Activated naive CD8-positive, alpha-beta T cell treated with anti-CD3 and anti-CD28 coated beads, Interleukin-2, amount 10 ng/mL, durations not matched to agents 7 days and 5 days (primary cell): Measurements from ENCODE around the gene MAP2K5. TPM values are rescaled to one million over a fixed set of nuclear protein-coding genes. Genes with fewer than 3 reads are reported as not detected.

Experiments
- ATAC-seq: fragments of 150-1000 bp; cut with Tn5 transposase; one replicate; pipeline ENCODE4 v1.10.0; 2021; ENCODE audit warnings: low read depth, moderate library complexity
- POLR2A ChIA-PET: fragments of 350-600 bp; sonication (Branson Sonifier 250); formaldehyde crosslinking; loops from one replicate; lab custom pipeline; 2021; ENCODE audit warnings: antibody characterized with exemption; lab: Charles Lee
- DNase-seq: peaks from one replicate; pipeline ENCODE4 v3.0.0; 2021
- H3K27ac Mint-ChIP-seq: one replicate; pipeline ENCODE4 v1.8.0; 2022; ENCODE audit warnings: mild to moderate bottlenecking, mixed read lengths
- H3K27me3 Mint-ChIP-seq: one replicate; pipeline ENCODE4 v1.8.0; 2022; ENCODE audit warnings: mild to moderate bottlenecking, moderate library complexity, mixed read lengths
- H3K36me3 Mint-ChIP-seq: one replicate; pipeline ENCODE4 v1.8.0; 2021; ENCODE audit warnings: mild to moderate bottlenecking, mixed read lengths
- H3K4me1 Mint-ChIP-seq: one replicate; pipeline ENCODE4 v1.8.0; 2021; ENCODE audit warnings: mixed read lengths
- H3K4me3 Mint-ChIP-seq: one replicate; pipeline ENCODE4 v1.8.0; 2022; ENCODE audit warnings: mild to moderate bottlenecking, moderate library complexity, mixed read lengths
- H3K9me3 Mint-ChIP-seq: one replicate; pipeline ENCODE4 v1.8.0; 2021; ENCODE audit warnings: mixed read lengths
- total RNA-seq, 2 experiments: library from RNA; stranded (reverse); gene quantifications; one replicate each; pipeline ENCODE4 v1.2.3, GENCODE V29; 2021

The MAP2K5 gene
- 10 to 100 TPM; 25.8 to 29.9 TPM for total RNA-seq

DNA sequence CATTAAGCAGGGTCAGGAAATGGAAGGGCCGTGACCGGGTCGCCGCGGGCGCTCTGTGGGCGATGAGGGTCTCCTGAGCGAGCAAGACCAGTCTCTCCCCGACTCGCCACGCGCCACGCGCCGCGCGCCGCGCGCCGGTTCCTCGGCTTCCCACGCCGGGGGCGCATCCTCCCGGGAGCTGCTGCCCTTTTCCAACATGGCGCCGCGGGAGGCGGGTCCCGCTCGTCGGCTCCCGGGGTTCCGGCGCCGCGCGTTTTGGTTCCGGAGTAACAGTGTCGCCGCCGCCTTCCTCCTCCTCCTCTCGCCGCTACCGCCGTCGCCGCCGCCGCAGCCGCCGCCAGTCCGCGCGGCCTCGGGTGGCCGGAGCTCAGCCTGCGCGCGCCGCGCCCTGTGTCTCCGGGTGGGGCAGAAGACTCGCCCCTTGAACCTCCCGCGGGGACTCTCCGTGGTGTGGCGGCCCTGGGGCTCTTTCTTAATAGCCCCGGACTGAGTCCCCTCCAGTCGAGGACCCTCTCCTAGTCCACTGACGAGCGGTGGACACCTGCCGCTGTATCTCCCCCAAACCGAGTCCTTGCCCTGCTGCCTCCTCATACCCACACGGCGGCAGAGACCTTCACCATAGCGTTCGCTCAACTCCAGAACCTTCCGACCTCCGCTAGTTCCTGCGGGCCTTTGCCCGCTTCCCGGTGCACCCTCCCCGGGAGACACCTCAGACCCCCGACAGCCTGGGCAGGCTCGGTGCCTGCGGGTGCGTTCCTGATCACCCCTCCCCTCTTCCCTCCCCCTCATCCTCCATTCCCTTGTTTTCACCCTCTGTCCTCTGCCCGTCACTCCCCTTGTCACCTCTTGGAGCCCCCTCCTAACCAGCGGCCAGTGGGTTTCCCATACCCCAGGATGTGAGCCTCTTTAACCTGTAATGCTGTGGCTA lies at the start of gene MAP2K5:
Gene MAP2K5, plus strand, starts transcription at position 284 of the 928 bp plus-strand sequence. Its CDS starts 633 bp downstream, at position 917.
- peak; percentile 88 for DNase-seq
- ATAC-seq = peak; percentile 70
- POLR2A ChIA-PET = interaction anchor here (0.7 to 1.8 kb wide), 9 partner anchors 17 to 786 kb away, joined by 3 to 22 read pairs (median 3); partner anchors contain the start of genes C15orf61 and FEM1B
- peak within 1 kb of the TSS; percentile 97 for H3K27ac Mint-ChIP-seq
- H3K27me3 Mint-ChIP-seq = no peaks in the 10 kb centered on the region
- peak within 1 kb of the TSS; percentile 94 for H3K4me3 Mint-ChIP-seq
- peaks cover 4% of the 10 kb centered on the region for H3K9me3 Mint-ChIP-seq
- H3K36me3 Mint-ChIP-seq = peaks cover 8% of the 10 kb centered on the region
- H3K4me1 Mint-ChIP-seq = peaks cover 42% of the 10 kb centered on the region

DNA sequence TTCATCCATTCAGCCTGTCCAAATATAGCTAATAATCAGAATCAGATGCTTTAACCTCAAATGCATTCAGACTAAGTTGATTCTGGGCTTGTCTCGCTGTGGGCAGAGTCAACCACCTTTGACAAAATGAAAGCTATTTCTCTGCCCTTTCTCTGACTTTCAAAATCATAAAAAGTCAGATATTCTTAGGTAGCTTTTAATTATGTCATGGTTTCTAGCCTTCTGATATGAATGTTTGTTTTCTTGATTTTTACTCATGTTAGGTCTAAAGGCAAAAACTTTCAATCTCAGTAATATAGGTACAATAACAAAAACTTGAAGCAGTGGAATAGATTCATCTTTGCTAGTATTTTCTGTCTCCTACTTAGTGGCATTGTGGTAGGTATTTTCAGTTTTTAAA lies 46.9 kb upstream of the MAP2K5 start:
- no peak for ATAC-seq
- H3K4me3 Mint-ChIP-seq = no peak overlapping the region
- peaks cover 1% of the 10 kb centered on the region for H3K4me1 Mint-ChIP-seq
- POLR2A ChIA-PET = no interaction called here
- DNase-seq = no peak
- H3K36me3 Mint-ChIP-seq = no peaks in the 10 kb centered on the region
- no peaks in the 10 kb centered on the region for H3K27me3 Mint-ChIP-seq
- H3K27ac Mint-ChIP-seq = no peak overlapping the region
- no peaks in the 10 kb centered on the region for H3K9me3 Mint-ChIP-seq

DNA sequence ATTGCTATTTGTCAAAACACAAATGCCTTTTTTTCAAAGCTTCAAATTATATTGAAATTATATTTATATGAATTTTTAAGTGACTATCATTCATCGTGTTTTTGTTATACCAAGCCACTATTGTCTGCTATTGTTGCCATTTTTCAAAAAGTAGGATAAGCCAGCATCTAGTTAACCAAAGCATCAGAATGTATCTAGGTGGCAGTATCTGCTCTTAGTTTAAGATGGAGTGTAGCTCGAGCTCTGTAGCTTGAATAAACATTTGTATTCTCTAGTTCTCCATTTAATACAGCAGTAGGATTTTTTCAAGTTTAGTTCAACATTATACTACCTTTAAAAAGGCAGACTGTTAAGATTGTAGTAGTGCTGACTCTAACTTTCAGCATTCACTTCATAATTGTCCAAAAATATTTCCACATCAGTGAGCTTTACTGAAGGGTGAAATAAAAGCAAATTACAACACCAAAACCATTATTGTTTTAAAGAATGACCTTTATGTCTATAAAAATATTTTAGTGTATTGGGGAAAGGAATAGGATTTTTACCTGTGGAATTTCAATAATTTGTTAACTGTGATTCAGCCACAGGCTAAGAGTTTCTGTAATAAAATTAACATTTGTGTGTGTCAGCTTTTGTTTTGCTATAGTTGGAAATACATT lies 41.2 kb upstream of the MAP2K5 start:
- POLR2A ChIA-PET = interaction anchor here (0.5 kb wide), 1 partner anchor 30 kb away, joined by 3 read pairs; no protein-coding TSS in a partner anchor
- H3K27me3 Mint-ChIP-seq = no peaks in the 10 kb centered on the region
- DNase-seq (no peak), ATAC-seq (no peak)
- H3K4me1 Mint-ChIP-seq = peaks cover 7% of the 10 kb centered on the region
- H3K27ac Mint-ChIP-seq = no peak overlapping the region
- H3K36me3 Mint-ChIP-seq = peaks cover 2% of the 10 kb centered on the region
- no peaks in the 10 kb centered on the region for H3K9me3 Mint-ChIP-seq
- no peak overlapping the region for H3K4me3 Mint-ChIP-seq

DNA sequence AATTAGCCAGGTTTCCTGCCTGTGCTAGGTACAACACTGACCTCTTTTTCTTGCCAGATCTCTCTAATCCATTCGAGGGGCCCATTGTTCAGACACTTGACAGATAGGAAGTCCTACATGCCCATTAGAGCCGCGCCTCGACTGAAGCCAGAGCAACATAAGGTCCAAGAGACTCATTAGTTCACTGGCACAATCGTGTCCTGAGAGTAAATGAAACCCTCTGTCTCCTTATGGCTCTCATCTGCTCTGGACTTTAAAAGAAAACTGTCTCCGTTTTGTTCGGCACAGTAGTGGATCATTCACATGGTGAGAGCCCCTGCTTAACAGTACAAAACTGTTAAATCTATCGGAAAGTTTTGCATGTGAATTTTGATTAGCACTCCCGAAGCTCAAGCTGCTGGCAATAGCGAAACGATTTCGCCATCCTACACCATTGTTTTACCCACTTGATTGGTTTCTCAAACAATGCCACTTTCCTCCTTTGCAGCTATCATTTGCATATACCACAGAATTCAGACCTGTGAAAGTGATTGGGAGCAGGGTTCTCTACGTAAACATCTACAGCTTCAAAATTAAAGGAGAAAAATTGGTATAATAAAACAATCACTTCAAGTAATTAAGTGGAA lies 40.6 kb upstream of the MAP2K5 start:
- POLR2A ChIA-PET = no interaction called here
- H3K27ac Mint-ChIP-seq = no peak overlapping the region
- no peak for DNase-seq
- H3K27me3 Mint-ChIP-seq = no peaks in the 10 kb centered on the region
- peaks cover 9% of the 10 kb centered on the region for H3K4me1 Mint-ChIP-seq
- no peak for ATAC-seq
- H3K4me3 Mint-ChIP-seq = no peak overlapping the region
- peaks cover 2% of the 10 kb centered on the region for H3K36me3 Mint-ChIP-seq
- H3K9me3 Mint-ChIP-seq = no peaks in the 10 kb centered on the region

DNA sequence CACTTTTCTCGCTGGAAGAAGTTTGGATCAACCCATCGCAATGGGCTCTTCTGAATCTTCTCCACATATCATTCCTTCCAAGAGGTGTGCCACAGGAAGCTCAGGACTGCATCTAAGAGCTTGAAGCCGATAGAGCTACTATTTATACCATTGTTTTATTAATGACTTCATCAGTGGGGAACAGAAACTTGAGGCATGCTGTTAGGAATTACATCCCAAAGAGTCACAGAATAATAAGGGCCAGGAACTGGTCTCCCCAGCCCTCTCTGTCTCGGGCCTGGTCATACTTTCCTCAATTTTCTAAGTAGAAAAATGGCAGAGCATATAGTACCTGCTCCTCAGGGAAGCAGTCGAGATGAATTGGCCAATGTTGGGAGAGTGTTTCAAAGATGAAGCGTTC lies 38.4 kb upstream of the MAP2K5 start:
- no peaks in the 10 kb centered on the region for H3K27me3 Mint-ChIP-seq
- H3K36me3 Mint-ChIP-seq = peaks cover 2% of the 10 kb centered on the region
- H3K4me3 Mint-ChIP-seq = no peak overlapping the region
- H3K4me1 Mint-ChIP-seq = peaks cover 9% of the 10 kb centered on the region
- POLR2A ChIA-PET = no interaction called here
- DNase-seq = no peak
- no peaks in the 10 kb centered on the region for H3K9me3 Mint-ChIP-seq
- no peak overlapping the region for H3K27ac Mint-ChIP-seq
- ATAC-seq = no peak

DNA sequence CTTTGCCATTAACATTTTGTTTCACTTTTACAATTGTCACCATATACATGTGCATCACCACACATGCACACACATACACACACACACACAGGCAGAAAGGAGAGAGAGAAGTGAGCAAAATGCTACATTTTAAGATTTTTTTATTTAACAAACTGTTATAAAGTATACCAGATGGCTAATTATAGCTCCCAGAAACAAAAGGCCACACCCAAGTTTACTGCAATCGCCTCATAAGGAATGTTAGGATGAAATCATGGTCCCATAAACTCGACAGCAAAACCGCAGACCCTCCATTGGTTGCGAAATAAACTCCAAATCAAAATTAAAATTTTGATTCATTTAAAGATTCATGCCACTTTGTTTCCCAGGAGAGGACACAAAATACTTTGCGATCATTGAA lies 37.7 kb upstream of the MAP2K5 start:
- peaks cover 2% of the 10 kb centered on the region for H3K36me3 Mint-ChIP-seq
- POLR2A ChIA-PET = no interaction called here
- no peaks in the 10 kb centered on the region for H3K27me3 Mint-ChIP-seq
- DNase-seq (no peak), ATAC-seq (no peak)
- H3K27ac Mint-ChIP-seq = no peak overlapping the region
- no peak overlapping the region for H3K4me3 Mint-ChIP-seq
- no peaks in the 10 kb centered on the region for H3K9me3 Mint-ChIP-seq
- H3K4me1 Mint-ChIP-seq = peaks cover 9% of the 10 kb centered on the region

DNA sequence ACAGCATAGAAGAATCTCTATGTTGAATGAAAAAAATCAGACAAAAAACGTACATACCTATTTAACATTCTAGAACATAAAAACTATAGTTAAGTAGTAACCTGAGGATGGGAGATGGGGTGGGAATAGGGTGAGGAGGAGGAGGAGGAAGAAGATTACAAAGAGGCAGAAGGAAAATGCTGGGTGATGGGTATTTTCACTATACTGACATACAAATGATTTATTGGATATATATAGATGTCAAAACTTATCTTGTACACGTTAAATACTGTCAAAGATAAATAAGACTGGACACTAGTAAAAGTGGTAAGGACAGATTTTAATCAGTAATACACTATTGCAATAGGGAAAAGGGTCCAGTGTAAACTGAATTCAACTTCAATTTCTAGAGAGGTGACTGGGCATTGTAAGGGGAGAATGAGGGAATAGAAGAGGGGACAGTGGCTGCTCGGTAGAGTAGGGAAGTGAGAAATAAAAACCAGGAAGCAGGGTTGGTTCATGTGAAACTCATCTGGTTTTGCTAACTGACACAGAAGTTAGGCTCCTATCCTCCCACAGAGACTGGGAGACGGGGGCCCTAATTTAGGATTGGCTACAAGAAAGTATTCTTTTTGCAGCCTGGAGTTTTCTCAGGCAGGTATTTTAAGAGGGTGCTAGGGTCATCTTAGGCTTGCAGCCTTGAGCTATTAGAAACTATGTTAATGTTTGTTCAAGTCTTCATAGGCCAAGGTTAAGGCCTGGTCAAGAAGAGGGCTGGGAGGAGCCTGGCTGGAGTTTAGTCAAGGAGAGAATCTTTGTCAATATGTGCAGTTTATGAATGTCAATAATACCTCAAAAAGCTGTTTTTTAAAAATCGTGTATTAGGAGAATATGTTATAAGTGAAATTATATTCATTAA lies 36.6 kb upstream of the MAP2K5 start:
- Mint-ChIP-seq H3K27me3 (no peaks in the 10 kb centered on the region), H3K4me1 (peaks cover 13% of the 10 kb centered on the region), H3K9me3 (no peaks in the 10 kb centered on the region), H3K27ac (no peak overlapping the region), H3K36me3 (peaks cover 2% of the 10 kb centered on the region), H3K4me3 (no peak overlapping the region)
- POLR2A ChIA-PET = no interaction called here
- ATAC-seq = no peak
- no peak for DNase-seq

DNA sequence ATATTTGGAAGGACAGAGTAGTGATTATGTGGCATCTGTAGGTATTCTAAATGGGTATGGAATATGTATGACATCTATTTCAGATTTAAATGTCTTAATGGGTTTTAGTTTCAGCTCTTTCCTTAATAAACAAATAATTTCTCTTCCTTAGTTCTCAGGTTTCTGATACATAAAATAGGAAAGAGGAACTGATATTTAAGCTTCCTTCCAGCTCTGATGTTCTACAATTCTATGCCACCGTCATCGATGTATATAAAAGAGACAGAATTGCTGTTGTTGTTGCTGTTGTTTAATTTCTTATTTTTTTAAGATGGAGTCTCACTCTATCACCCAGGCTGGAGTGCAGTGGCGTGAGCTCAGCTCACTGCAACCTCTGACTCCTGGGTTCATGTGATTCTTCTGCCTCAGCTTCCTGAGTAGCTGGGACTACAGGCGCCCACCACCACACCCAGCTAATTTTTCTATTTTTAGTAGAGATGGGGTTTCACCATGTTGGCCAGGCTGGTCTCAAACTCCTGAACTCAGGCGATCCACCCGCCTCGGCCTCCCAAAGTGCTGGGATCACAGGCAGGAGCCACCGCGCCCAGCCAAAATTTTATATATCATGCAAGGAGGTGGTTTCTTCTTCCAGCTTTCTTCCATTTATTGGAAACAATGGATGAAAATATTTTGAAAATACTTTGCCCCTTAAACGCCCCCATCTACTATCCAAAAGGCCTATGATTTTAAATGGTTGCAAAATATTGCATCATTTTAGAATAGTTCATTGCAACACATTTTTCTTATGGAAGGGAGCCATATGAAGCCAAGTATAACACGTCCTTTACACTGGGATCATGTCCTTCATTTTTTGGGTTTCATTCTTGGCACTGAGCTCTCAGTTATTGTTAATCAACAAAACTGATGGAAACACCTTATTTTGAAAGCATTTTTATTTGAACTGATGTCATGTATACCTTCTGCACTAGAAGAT lies 35.4 kb upstream of the MAP2K5 start:
- no peak for ATAC-seq
- H3K27ac Mint-ChIP-seq = no peak overlapping the region
- POLR2A ChIA-PET = interaction anchor here (1.2 kb wide), 1 partner anchor 14 kb away, joined by 4 read pairs; the partner anchor contains the start of gene C15orf61

DNA sequence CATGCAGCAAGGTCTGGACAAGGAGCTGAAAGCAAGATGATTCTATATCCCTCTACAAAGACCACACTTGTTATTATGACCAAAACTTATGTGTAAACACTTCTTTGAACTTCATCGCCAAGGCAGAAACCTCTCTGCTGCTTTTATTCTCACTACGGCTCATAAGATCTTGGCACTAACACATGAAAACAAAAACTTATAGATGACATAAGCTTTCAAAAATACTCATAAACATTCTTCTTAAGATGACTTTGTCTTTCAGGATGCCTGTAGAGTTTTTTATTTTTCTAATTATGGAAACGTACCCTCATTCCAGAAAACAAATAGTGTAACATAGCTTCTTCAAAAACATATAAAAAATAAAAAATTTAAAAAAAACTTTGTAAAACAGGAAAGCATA lies 34.1 kb upstream of the MAP2K5 start:
- H3K4me1 Mint-ChIP-seq = peaks cover 25% of the 10 kb centered on the region
- peaks cover 15% of the 10 kb centered on the region for H3K36me3 Mint-ChIP-seq
- no peak overlapping the region for H3K27ac Mint-ChIP-seq
- no peak for DNase-seq
- H3K27me3 Mint-ChIP-seq = no peaks in the 10 kb centered on the region
- H3K9me3 Mint-ChIP-seq = no peaks in the 10 kb centered on the region
- no peak overlapping the region for H3K4me3 Mint-ChIP-seq
- no peak for ATAC-seq
- POLR2A ChIA-PET = no interaction called here

More for the DNA sequence above, 35.4 kb upstream of the MAP2K5 start:
- Mint-ChIP-seq H3K36me3 (peaks cover 4% of the 10 kb centered on the region), H3K9me3 (no peaks in the 10 kb centered on the region), H3K4me3 (no peak overlapping the region), H3K27me3 (no peaks in the 10 kb centered on the region), H3K4me1 (peaks cover 20% of the 10 kb centered on the region)
- no peak for DNase-seq

DNA sequence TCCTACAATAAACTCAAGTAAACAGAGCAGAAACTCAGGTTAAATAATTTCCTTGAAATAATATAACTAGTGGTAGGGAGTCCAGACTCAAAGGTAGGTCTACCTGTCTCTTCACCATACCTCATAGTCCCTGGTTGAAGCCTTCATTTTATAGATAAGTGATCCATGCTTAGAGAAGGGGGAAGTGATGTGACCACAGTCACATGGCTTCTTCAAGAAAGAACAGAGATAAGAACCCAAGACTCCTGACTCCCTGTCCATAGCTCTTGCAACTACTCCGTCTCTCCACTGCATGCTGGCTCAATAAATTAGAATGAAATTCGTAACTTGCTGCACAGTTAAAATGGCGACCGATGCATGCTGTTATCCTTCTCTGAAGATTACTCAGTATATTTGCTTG lies 32.6 kb upstream of the MAP2K5 start:
- DNase-seq (no peak), ATAC-seq (no peak)
- H3K9me3 Mint-ChIP-seq = no peaks in the 10 kb centered on the region
- peaks cover 20% of the 10 kb centered on the region for H3K36me3 Mint-ChIP-seq
- H3K27me3 Mint-ChIP-seq = no peaks in the 10 kb centered on the region
- no peak overlapping the region for H3K27ac Mint-ChIP-seq
- no peak overlapping the region for H3K4me3 Mint-ChIP-seq
- peaks cover 23% of the 10 kb centered on the region for H3K4me1 Mint-ChIP-seq
- POLR2A ChIA-PET = no interaction called here

DNA sequence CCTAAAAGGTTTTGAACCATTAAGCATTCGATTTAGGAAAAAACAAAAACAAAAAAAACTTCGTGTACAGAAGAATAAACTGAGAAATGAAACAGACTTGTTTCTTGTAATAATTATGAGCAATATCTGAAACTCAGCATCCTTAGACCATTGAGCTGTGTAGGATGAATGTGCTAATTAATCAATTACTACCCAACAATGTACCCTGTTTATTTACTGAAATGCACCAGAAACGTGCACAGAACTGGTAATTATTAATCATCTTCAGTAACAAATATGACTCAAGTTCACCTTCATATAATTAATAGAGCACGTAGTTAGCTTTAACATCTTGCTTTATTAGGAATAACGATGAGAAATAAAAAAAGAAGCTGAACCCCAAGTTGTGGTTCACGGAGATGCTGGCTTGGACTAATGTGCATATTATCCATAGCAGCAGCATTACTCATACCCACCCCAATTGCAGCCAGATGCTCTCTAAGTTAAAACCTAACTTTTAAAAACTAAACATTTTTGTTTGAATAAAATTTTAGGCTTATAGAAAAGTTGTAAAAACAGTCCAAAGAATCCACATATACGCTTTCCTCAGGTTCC lies 31.8 kb upstream of the MAP2K5 start:
- ATAC-seq = no peak
- no peak for DNase-seq
- Mint-ChIP-seq H3K4me3 (no peak overlapping the region), H3K27me3 (no peaks in the 10 kb centered on the region), H3K9me3 (no peaks in the 10 kb centered on the region), H3K27ac (no peak overlapping the region), H3K36me3 (peaks cover 22% of the 10 kb centered on the region), H3K4me1 (peaks cover 23% of the 10 kb centered on the region)
- POLR2A ChIA-PET = interaction anchor here (1.5 kb wide), 1 partner anchor 11 kb away, joined by 12 read pairs; the partner anchor contains the start of gene C15orf61
